ENCODE results near the gene ZNF384. TPM values are rescaled to one million over a fixed set of nuclear protein-coding genes. Genes with fewer than 3 reads are reported as not detected.

ZNF384 gene
- total RNA-seq, 2 experiments from 2014 or later = 67.6 TPM

DNA sequence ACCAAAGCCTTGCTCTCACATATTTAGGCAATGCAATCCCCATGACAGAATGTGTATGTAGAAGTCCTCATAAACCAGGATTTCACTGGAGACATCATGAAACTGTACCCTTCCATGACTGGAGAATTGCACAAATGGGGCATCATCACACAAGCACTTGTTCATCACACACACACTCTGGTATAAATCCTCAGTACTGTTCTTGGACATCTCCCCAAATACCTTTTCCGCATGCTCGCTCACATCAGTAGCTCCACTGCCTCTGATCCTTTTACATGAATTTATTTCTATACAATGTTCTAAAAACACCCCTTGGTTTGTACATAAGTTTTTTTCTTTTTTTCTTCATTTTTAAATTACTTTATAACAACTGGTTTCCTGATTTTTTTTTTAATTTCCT is 23.0 kb downstream of the ZNF384 start:
- no peak overlapping the region for H3K27ac ChIP-seq (ENCODE audit: low read depth in 1 of 2, low read length in 2 of 2)
- peaks cover 46% of the 10 kb centered on the region for H3K36me3 ChIP-seq (ENCODE audit: insufficient read depth, low read length)
- Mint-ChIP-seq H3K27me3 (no peaks in the 10 kb centered on the region), H3K27ac (no peak overlapping the region), H3K36me3 (ENCODE audit: low read depth) (peaks cover 64% of the 10 kb centered on the region), H3K4me3 (no peak overlapping the region), H3K4me1 (ENCODE audit: low read depth) (peaks cover 24% of the 10 kb centered on the region), H3K9me3 (no peaks in the 10 kb centered on the region)
- ATAC-seq (ENCODE audit: poor library complexity) (no peak), DNase-seq (no peak)
- no peaks in the 10 kb centered on the region for H3K9me3 ChIP-seq (ENCODE audit: control insufficient read depth in 1 of 2, insufficient read depth in 1 of 2, low read length in 2 of 2)
- TF ChIP-seq, protein P1, sequence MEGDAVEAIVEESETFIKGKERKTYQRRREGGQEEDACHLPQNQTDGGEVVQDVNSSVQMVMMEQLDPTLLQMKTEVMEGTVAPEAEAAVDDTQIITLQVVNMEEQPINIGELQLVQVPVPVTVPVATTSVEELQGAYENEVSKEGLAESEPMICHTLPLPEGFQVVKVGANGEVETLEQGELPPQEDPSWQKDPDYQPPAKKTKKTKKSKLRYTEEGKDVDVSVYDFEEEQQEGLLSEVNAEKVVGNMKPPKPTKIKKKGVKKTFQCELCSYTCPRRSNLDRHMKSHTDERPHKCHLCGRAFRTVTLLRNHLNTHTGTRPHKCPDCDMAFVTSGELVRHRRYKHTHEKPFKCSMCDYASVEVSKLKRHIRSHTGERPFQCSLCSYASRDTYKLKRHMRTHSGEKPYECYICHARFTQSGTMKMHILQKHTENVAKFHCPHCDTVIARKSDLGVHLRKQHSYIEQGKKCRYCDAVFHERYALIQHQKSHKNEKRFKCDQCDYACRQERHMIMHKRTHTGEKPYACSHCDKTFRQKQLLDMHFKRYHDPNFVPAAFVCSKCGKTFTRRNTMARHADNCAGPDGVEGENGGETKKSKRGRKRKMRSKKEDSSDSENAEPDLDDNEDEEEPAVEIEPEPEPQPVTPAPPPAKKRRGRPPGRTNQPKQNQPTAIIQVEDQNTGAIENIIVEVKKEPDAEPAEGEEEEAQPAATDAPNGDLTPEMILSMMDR (IDR thresholded peaks at IDR 0.05) = no peak
- H3K4me1 ChIP-seq (ENCODE audit: insufficient read depth, low read length) = peaks cover 17% of the 10 kb centered on the region
- ChIA-PET POLR2A (interaction anchor here (1.2 kb wide), 2 partner anchors 23 to 39 kb away, joined by 3 to 4 read pairs; partner anchors contain the start of gene ZNF384), CTCF (interaction anchor here (1.5 kb wide), 1 partner anchor 24 kb away, joined by 3 read pairs; no protein-coding TSS in a partner anchor)
- intact Hi-C loops (cut with DNase I, micrococcal nuclease) = no loop called here
- H3K4me3 ChIP-seq (ENCODE audit: low read length) = no peak overlapping the region
- H3K27me3 ChIP-seq (ENCODE audit: control insufficient read depth in 1 of 2, insufficient read depth in 2 of 2, low read length in 2 of 2) = no peaks in the 10 kb centered on the region

DNA sequence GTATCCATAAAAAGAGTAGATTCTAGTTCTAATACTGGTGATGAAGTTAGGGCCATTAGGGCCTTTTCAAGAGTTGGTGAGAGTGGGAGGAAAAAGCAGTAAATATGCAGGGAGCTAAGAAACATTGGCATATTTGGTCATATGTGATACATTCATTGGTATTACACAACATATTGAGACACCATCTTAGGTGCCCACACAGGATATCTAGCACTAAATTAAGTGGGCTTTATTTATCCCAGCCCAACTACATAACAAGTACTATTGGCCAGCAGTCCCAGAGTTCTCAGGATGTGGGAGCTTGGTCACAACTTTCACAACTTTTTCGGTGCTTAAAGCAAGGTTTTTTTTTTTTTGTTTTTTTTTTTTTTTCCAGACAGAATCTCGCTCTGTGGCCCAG is 24.3 kb downstream of the ZNF384 start:
- no peaks in the 10 kb centered on the region for H3K9me3 ChIP-seq (ENCODE audit: control insufficient read depth in 1 of 2, insufficient read depth in 1 of 2, low read length in 2 of 2)
- no peak for DNase-seq
- peaks cover 33% of the 10 kb centered on the region for H3K36me3 ChIP-seq (ENCODE audit: insufficient read depth, low read length)
- TF ChIP-seq, protein P1 (IDR thresholded peaks at IDR 0.05) = no peak
- Mint-ChIP-seq H3K9me3 (no peaks in the 10 kb centered on the region), H3K27me3 (no peaks in the 10 kb centered on the region), H3K27ac (peak overlapping the region; percentile 81), H3K4me3 (no peak overlapping the region), H3K4me1 (ENCODE audit: low read depth) (peaks cover 24% of the 10 kb centered on the region), H3K36me3 (ENCODE audit: low read depth) (peaks cover 59% of the 10 kb centered on the region)
- no peak overlapping the region for H3K4me3 ChIP-seq (ENCODE audit: low read length)
- peaks cover 17% of the 10 kb centered on the region for H3K4me1 ChIP-seq (ENCODE audit: insufficient read depth, low read length)
- intact Hi-C loops (cut with DNase I, micrococcal nuclease) = loop anchor here in 1 of 2 experiments (5.0 kb wide), 3 partner anchors 48 to 187 kb away; partner anchors contain the start of genes CDCA3, MRPL51, NCAPD2 and USP5
- H3K27ac ChIP-seq (ENCODE audit: low read depth in 1 of 2, low read length in 2 of 2) = no peak overlapping the region
- no peak for ATAC-seq (ENCODE audit: poor library complexity)
- H3K27me3 ChIP-seq (ENCODE audit: control insufficient read depth in 1 of 2, insufficient read depth in 2 of 2, low read length in 2 of 2) = no peaks in the 10 kb centered on the region
- ChIA-PET CTCF (interaction anchor here (0.6 to 1.7 kb wide), 3 partner anchors 15 to 25 kb away, joined by 3 to 7 read pairs (median 3); partner anchors contain the start of gene ZNF384), POLR2A (interaction anchor here (5.3 kb wide), 1 partner anchor 24 kb away, joined by 37 read pairs; the partner anchor contains the start of gene ZNF384)

DNA sequence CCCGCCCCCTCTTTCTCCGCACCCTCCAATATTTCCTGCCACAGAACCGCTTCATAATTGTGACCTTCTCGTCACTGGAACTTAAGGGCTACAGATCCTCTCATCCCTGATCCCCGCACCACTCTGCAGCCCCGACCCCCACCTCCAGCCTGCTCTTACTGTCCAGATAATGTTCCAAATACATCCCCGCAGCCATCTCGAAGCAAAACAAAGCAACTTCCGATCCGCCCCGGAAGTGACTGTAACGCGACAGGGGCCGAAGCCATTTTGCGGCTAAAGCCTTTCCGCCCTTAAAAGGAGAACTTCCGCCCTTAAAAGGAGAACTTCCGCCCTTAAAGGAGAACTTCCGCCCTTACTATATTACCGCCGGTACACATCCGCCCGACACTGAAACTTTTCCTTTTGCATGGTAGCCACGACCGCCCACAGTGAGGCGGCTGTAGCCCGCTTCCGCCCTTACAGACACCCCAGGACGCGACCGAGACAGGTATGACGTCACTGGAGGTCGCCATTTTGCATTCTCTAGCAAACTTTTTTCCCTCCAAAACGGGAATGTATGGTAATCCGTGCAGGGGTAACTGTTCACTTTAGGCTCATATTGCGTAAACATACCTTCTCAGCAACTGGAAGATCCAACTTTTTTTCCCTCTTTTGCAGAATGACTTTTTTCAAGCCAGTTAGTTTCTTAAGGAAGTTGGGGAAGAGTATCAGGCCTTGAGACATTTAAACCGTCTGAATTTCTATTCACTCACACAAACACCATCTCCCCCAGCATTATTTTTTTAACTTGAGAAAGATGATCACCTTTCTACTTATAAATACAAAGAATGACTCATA is 26.1 kb downstream of the ZNF384 start, which contains the start of gene ING4:
TSS of gene ING4 (minus strand) at position 214 of the 837 bp plus-strand sequence. CDS start at position 196, 18 bp downstream.
- Histone ChIP-seq H3K27me3 (ENCODE audit: control insufficient read depth in 1 of 2, insufficient read depth in 2 of 2, low read length in 2 of 2) (no peaks in the 10 kb centered on the region), H3K9me3 (ENCODE audit: control insufficient read depth in 1 of 2, insufficient read depth in 1 of 2, low read length in 2 of 2) (no peaks in the 10 kb centered on the region), H3K4me1 (ENCODE audit: insufficient read depth, low read length) (peaks cover 29% of the 10 kb centered on the region), H3K36me3 (ENCODE audit: insufficient read depth, low read length) (peaks cover 25% of the 10 kb centered on the region), H3K27ac (ENCODE audit: low read depth in 1 of 2, low read length in 2 of 2) (peak within 1 kb of the TSS; percentile 79 to 89), H3K4me3 (ENCODE audit: low read length) (peak within 1 kb of the TSS; percentile 82)
- Mint-ChIP-seq H3K36me3 (ENCODE audit: low read depth) (peaks cover 52% of the 10 kb centered on the region), H3K4me3 (peak within 1 kb of the TSS; percentile 95), H3K27me3 (no peaks in the 10 kb centered on the region), H3K9me3 (no peaks in the 10 kb centered on the region), H3K27ac (peak within 1 kb of the TSS; percentile 91), H3K4me1 (ENCODE audit: low read depth) (peaks cover 34% of the 10 kb centered on the region)
- TF ChIP-seq, protein P1 (IDR thresholded peaks at IDR 0.05) = no peak
- intact Hi-C loops (cut with DNase I, micrococcal nuclease) = loop anchor here (1.0 to 5.0 kb wide), 10 partner anchors 26 to 189 kb away; partner anchors contain the start of genes COPS7A (in 2 of the 2), ZNF384 (in 2 of the 2), CDCA3 (in 1 of the 2) and MLF2 (in 1 of the 2)
- ATAC-seq (ENCODE audit: poor library complexity) (peak; percentile 97), DNase-seq (peak; percentile 88 to 99 (median 94))
- CTCF ChIA-PET = interaction anchor here (0.9 to 1.7 kb wide), 3 partner anchors 21 to 57 kb away, joined by 3 to 7 read pairs (median 4); partner anchors contain the start of gene ZNF384
- POLR2A ChIA-PET = interaction anchor here (0.6 to 5.3 kb wide), 7 partner anchors 21 to 189 kb away, joined by 3 to 37 read pairs (median 4); partner anchors contain the start of genes COPS7A, USP5 and ZNF384

Measured in CD4-positive, alpha-beta T cell (primary cell).